Measurements from ENCODE around the gene CASS4.

GRCh38 chr20:56465997-56466396 lies 53.9 kb downstream of the CASS4 start:
- no peak for TF ChIP-seq CTCF (conservative IDR thresholded peaks at IDR 0.05; ENCODE audit: low read length)
- no peak for TF ChIP-seq EZH2phosphoT487 (IDR thresholded peaks at IDR 0.05; ENCODE audit: borderline replicate concordance)
